Mesodermal cell (in vitro differentiated cells): ENCODE results near the gene FBXO38. TPM values are rescaled to one million over a fixed set of nuclear protein-coding genes. Genes with fewer than 3 reads are reported as not detected.

ENCODE experiments used
- H3K27ac ChIP-seq: 2 replicates; pipeline ENCODE4 v1.7.0; 2013; ENCODE audit warnings: mild to moderate bottlenecking, low read depth, low read length, moderate library complexity; ENCODE audit not compliant: severe bottlenecking
- H3K36me3 ChIP-seq: 2 replicates; pipeline ENCODE4 v1.7.1; 2013; ENCODE audit warnings: mild to moderate bottlenecking, low read length, moderate library complexity; ENCODE audit not compliant: control insufficient read depth, insufficient read depth
- H3K4me1 ChIP-seq: one replicate; pipeline ENCODE4 v1.7.1; 2013; ENCODE audit warnings: mild to moderate bottlenecking, low read length; ENCODE audit not compliant: insufficient read depth, control insufficient read depth, poor library complexity, severe bottlenecking
- H3K4me3 ChIP-seq: 2 replicates; pipeline ENCODE4 v1.7.0; 2013; ENCODE audit warnings: low read length, control low read depth, mild to moderate bottlenecking; ENCODE audit not compliant: insufficient read depth, poor library complexity, severe bottlenecking; ENCODE audit errors: extremely low read depth
- H3K9me3 ChIP-seq: 2 replicates; pipeline ENCODE4 v1.7.1; 2013; ENCODE audit warnings: mild to moderate bottlenecking, low read length, moderate library complexity; ENCODE audit not compliant: control insufficient read depth
- WGBS, 2 experiments: methylation state at CpG; one replicate each; pipeline ENCODE4 v1.1.5; 2013; ENCODE audit warnings: missing lambda C conversion rate in 2 of 2; ENCODE audit not compliant: insufficient coverage in 2 of 2; 5-methylcytosine and 5-hydroxymethylcytosine counted together
- polyA plus RNA-seq, 2 experiments: library from polyadenylated mRNA; stranded (reverse); fragments of 50-300 nt; gene quantifications; one replicate each; pipeline ENCODE4 v1.2.3, GENCODE V29; 2013

Gene FBXO38
- 38.2 TPM for polyA plus RNA-seq (2013, experiment 1 of 2)
- polyA plus RNA-seq (2013, experiment 2 of 2): 37.1 TPM

- Histone ChIP-seq H3K4me3 (peak within 1 kb of the TSS; percentile 83), H3K36me3 (peaks cover 24% of the 10 kb centered on the region), H3K27ac (peak within 1 kb of the TSS; percentile 87), H3K9me3 (peaks cover 4% of the 10 kb centered on the region), H3K4me1 (peaks cover 20% of the 10 kb centered on the region)
- WGBS, 2 experiments: 0 to 1% methylated on average over 18 to 30 of the region's 45 CpGs
Observed at GRCh38 chr5:148383564-148384379, at the start of gene FBXO38. Gene FBXO38, plus strand, starts transcription at chr5:148383958. Its CDS starts 10,819 bp downstream, at chr5:148394777.

- WGBS, 2 experiments: 80 to 100% methylated on average over 1 of the region's 3 CpGs
Observed at GRCh38 chr5:148335259-148335658, 48.5 kb upstream of the FBXO38 start, which contains the start of gene SPINK9. Gene SPINK9, plus strand, starts transcription at chr5:148335559. Its CDS starts 55 bp downstream, at chr5:148335614.

GRCh38 chr5:148336704-148337435 is 46.9 kb upstream of the FBXO38 start:
- Histone ChIP-seq H3K36me3 (no peaks in the 10 kb centered on the region), H3K9me3 (no peaks in the 10 kb centered on the region), H3K4me3 (no peak overlapping the region), H3K27ac (no peak overlapping the region), H3K4me1 (no peaks in the 10 kb centered on the region)
- no CpG with 5 or more reads among the region's 3 CpGs for WGBS, 2 experiments

More at GRCh38 chr5:148335259-148335658, 48.5 kb upstream of the FBXO38 start, which contains the start of gene SPINK9:
- Histone ChIP-seq H3K4me1 (no peaks in the 10 kb centered on the region), H3K4me3 (no peak within 1 kb of the TSS), H3K9me3 (no peaks in the 10 kb centered on the region), H3K36me3 (no peaks in the 10 kb centered on the region), H3K27ac (no peak within 1 kb of the TSS)

- Histone ChIP-seq H3K9me3 (no peaks in the 10 kb centered on the region), H3K4me3 (no peak overlapping the region), H3K27ac (no peak overlapping the region), H3K4me1 (no peaks in the 10 kb centered on the region), H3K36me3 (no peaks in the 10 kb centered on the region)
- WGBS, 2 experiments: no CpG with 5 or more reads among the region's 2 CpGs
Observed at GRCh38 chr5:148342371-148343045, 41.2 kb upstream of the FBXO38 start.

- 83 to 94% methylated on average over 2 of the region's 2 CpGs for WGBS, 2 experiments
- H3K36me3 ChIP-seq: no peaks in the 10 kb centered on the region
- H3K9me3 ChIP-seq: no peaks in the 10 kb centered on the region
- H3K27ac ChIP-seq: no peak overlapping the region
- no peaks in the 10 kb centered on the region for H3K4me1 ChIP-seq
- H3K4me3 ChIP-seq: no peak overlapping the region
Observed at GRCh38 chr5:148343046-148343407, 40.7 kb upstream of the FBXO38 start.

- Histone ChIP-seq H3K4me3 (no peak overlapping the region), H3K27ac (no peak overlapping the region), H3K9me3 (no peaks in the 10 kb centered on the region), H3K36me3 (no peaks in the 10 kb centered on the region), H3K4me1 (no peaks in the 10 kb centered on the region)
- WGBS, 2 experiments: 86% methylated on average over 1 of the region's 7 CpGs; no CpG with 5 or more reads in 1 of the 2 experiments
Observed at GRCh38 chr5:148343603-148344487, 39.9 kb upstream of the FBXO38 start.

- H3K4me3 ChIP-seq: no peak overlapping the region
- no peaks in the 10 kb centered on the region for H3K36me3 ChIP-seq
- no peaks in the 10 kb centered on the region for H3K9me3 ChIP-seq
- WGBS, 2 experiments: no CpG with 5 or more reads among the region's 1 CpG
- no peaks in the 10 kb centered on the region for H3K4me1 ChIP-seq
- no peak overlapping the region for H3K27ac ChIP-seq
Observed at GRCh38 chr5:148347706-148348105, 36.1 kb upstream of the FBXO38 start.

- no peak overlapping the region for H3K27ac ChIP-seq
- no peaks in the 10 kb centered on the region for H3K9me3 ChIP-seq
- H3K36me3 ChIP-seq: no peaks in the 10 kb centered on the region
- no CpG with 5 or more reads among the region's 1 CpG for WGBS, 2 experiments
- no peak overlapping the region for H3K4me3 ChIP-seq
- H3K4me1 ChIP-seq: no peaks in the 10 kb centered on the region
Observed at GRCh38 chr5:148352696-148353095, 31.1 kb upstream of the FBXO38 start.

- no peak overlapping the region for H3K4me3 ChIP-seq
- H3K4me1 ChIP-seq: no peaks in the 10 kb centered on the region
- H3K9me3 ChIP-seq: no peaks in the 10 kb centered on the region
- no peak overlapping the region for H3K27ac ChIP-seq
- no CpG with 5 or more reads among the region's 2 CpGs for WGBS, 2 experiments
- no peaks in the 10 kb centered on the region for H3K36me3 ChIP-seq
Observed at GRCh38 chr5:148353634-148354033, 30.1 kb upstream of the FBXO38 start.

GRCh38 chr5:148364343-148364742 is 19.4 kb upstream of the FBXO38 start:
- H3K9me3 ChIP-seq: no peaks in the 10 kb centered on the region
- no peak overlapping the region for H3K27ac ChIP-seq
- no peak overlapping the region for H3K4me3 ChIP-seq
- no peaks in the 10 kb centered on the region for H3K4me1 ChIP-seq
- H3K36me3 ChIP-seq: no peaks in the 10 kb centered on the region
